Activated CD4-positive, alpha-beta T cell treated with anti-CD3 and anti-CD28 coated beads, Interleukin-2, Interleukin-4, amounts not matched to agents 100 ng/mL and 50 ng/mL, durations not matched to agents 16 hours and 8 hours (primary cell): ENCODE results near the gene TRIP13.
"Not testable (repeated sequence)": the region's sequence is repeated elsewhere in the genome, so short reads cannot be mapped to it uniquely, and the experiment has no call there.

Experiments
- DNase-seq: peaks from one replicate; pipeline ENCODE4 v3.0.0-alpha.2; 2020; ENCODE audit warnings: low spot score

The TRIP13 gene

GRCh38 chr5:937151-937924, 44.7 kb downstream of the TRIP13 start:
- DNase-seq = no peak

- no peak for DNase-seq
These were observed 46.7 kb downstream of the TRIP13 start for GRCh38 chr5:939368-939767.

GRCh38 chr5:940741-941140, 48.1 kb downstream of the TRIP13 start:
- DNase-seq = not testable (repeated sequence)

- DNase-seq = no peak
These were observed 50.7 kb downstream of the TRIP13 start for GRCh38 chr5:943201-943917.

GRCh38 chr5:943918-944620, 51.4 kb downstream of the TRIP13 start:
- no peak for DNase-seq

GRCh38 chr5:944621-944927, 51.9 kb downstream of the TRIP13 start:
- no peak for DNase-seq

- DNase-seq = no peak
These were observed 52.5 kb downstream of the TRIP13 start for GRCh38 chr5:944992-945685.

GRCh38 chr5:945691-946551, 53.2 kb downstream of the TRIP13 start:
- no peak for DNase-seq

GRCh38 chr5:946720-947625, 54.3 kb downstream of the TRIP13 start:
- no peak for DNase-seq

GRCh38 chr5:947626-948471, 55.2 kb downstream of the TRIP13 start:
- no peak for DNase-seq

GRCh38 chr5:948472-949274, 56.0 kb downstream of the TRIP13 start:
- DNase-seq = no peak

GRCh38 chr5:949275-949543, 56.5 kb downstream of the TRIP13 start:
- no peak for DNase-seq

- DNase-seq = no peak
These were observed 57.3 kb downstream of the TRIP13 start for GRCh38 chr5:949815-950560.

- no peak for DNase-seq
These were observed 59.4 kb downstream of the TRIP13 start for GRCh38 chr5:951940-952596.

GRCh38 chr5:952597-953271, 60.0 kb downstream of the TRIP13 start:
- DNase-seq = no peak

GRCh38 chr5:953535-954449, 61.1 kb downstream of the TRIP13 start:
- no peak for DNase-seq
